ENCODE results near the gene ATMIN. TPM values are rescaled to one million over a fixed set of nuclear protein-coding genes. Genes with fewer than 3 reads are reported as not detected.

Gene ATMIN
- total RNA-seq, 1 experiment from 2014 or later = 66.6 TPM

- H3K27me3 ChIP-seq (ENCODE audit: insufficient read depth, low read length) = no peaks in the 10 kb centered on the region
- H3K4me3 Mint-ChIP-seq = no peak overlapping the region
- no peaks in the 10 kb centered on the region for H3K4me1 ChIP-seq (ENCODE audit: insufficient read depth, low read length)
- peaks cover 30% of the 10 kb centered on the region; the same call in 1 of the 2 replicates for H3K79me2 ChIP-seq (ENCODE audit: insufficient read depth, low read length)
- no peak overlapping the region for H2AK5ac ChIP-seq (ENCODE audit: insufficient read length, low read length)
- H3K9ac ChIP-seq (ENCODE audit: extremely low read depth, insufficient read length, low read length) = no peak overlapping the region
- no peak overlapping the region for H4K91ac ChIP-seq (ENCODE audit: insufficient read length, low read depth, low read length)
- no peaks in the 10 kb centered on the region; the same call in 1 of the 2 replicates for H3K27me3 Mint-ChIP-seq (ENCODE audit: low read depth)
- H3K23me2 ChIP-seq (ENCODE audit: insufficient read length, low read depth, low read length, poor library complexity, severe bottlenecking) = no peaks in the 10 kb centered on the region
- no CpG with 5 or more reads among the region's 11 CpGs for WGBS (ENCODE audit: extremely low coverage, insufficient read length, low lambda C conversion rate)
- H3K9me3 Mint-ChIP-seq = peaks cover 0 to 2% of the 10 kb centered on the region in 2 experiments; a peak in 3 of 5 replicates
- no peak overlapping the region for H2BK12ac ChIP-seq (ENCODE audit: insufficient read length, low read depth, low read length)
- H3K4me1 Mint-ChIP-seq = peaks cover 24 to 25% of the 10 kb centered on the region in 2 experiments
- no peak for DNase-seq
- H4K5ac ChIP-seq (ENCODE audit: insufficient read length, low read depth, low read length) = no peak overlapping the region
- no peak overlapping the region for H3K14ac ChIP-seq (ENCODE audit: insufficient read depth, low read length)
- no peak overlapping the region for H2BK120ac ChIP-seq (ENCODE audit: low read depth, low read length, poor library complexity, severe bottlenecking)
- no peak overlapping the region for H3K27ac Mint-ChIP-seq
- H2AFZ ChIP-seq (ENCODE audit: low read length) = no peak overlapping the region
- H2BK15ac ChIP-seq (ENCODE audit: low read depth, low read length) = no peak overlapping the region
- no peak overlapping the region for H3K56ac ChIP-seq (ENCODE audit: insufficient read length, low read depth, low read length)
- no peak overlapping the region for H3K23ac ChIP-seq (ENCODE audit: insufficient read length, low read depth, low read length)
- no peak overlapping the region for H4K8ac ChIP-seq (replicated peaks; ENCODE audit: insufficient read length, low read depth, low read length)
- H3K18ac ChIP-seq (ENCODE audit: insufficient read length, low read depth, low read length) = no peak overlapping the region
- H3K36me3 Mint-ChIP-seq (ENCODE audit: insufficient read depth in 1 of 3, low read depth in 3 of 3) = peaks cover 0 to 6% (median 3%) of the 10 kb centered on the region in 3 experiments; a peak in 4 of 7 replicates
- H3K4me2 ChIP-seq (ENCODE audit: insufficient read depth, insufficient read length, low read length) = no peak overlapping the region
- H2BK20ac ChIP-seq (ENCODE audit: low read depth, low read length, poor library complexity, severe bottlenecking) = no peak overlapping the region
- H3K4ac ChIP-seq (ENCODE audit: low read depth, low read length) = no peak overlapping the region
- H3T11ph ChIP-seq (ENCODE audit: low read length) = no peak overlapping the region
- H2BK5ac ChIP-seq (ENCODE audit: insufficient read length, low read length) = no peak overlapping the region
- H4K20me1 ChIP-seq (ENCODE audit: control insufficient read depth, insufficient read depth, insufficient read length) = no peaks in the 10 kb centered on the region
- no peak for TF ChIP-seq CTCF (conservative IDR thresholded peaks at IDR 0.05)
- peaks cover 19% of the 10 kb centered on the region for H3K79me1 ChIP-seq (ENCODE audit: insufficient read depth, low read depth, low read length, poor library complexity, severe bottlenecking)
- no peak overlapping the region for H3K27ac ChIP-seq (ENCODE audit: insufficient read length, low read depth, low read length)
- H3K9me3 ChIP-seq (ENCODE audit: control insufficient read depth, low read depth, low read length) = no peaks in the 10 kb centered on the region
Measured at GRCh38 chr16:81003610-81004460, 31.8 kb upstream of the ATMIN start.

All from H9 (cell line).